GM18873 (cell line): ENCODE results near the gene ZFYVE16.
"Not testable (repeated sequence)": the region's sequence is repeated elsewhere in the genome, so short reads cannot be mapped to it uniquely, and the experiment has no call there.

Experiments
- ATAC-seq: cut with Tn5 transposase; IDR thresholded peaks from one replicate; pipeline ENCODE4 v1.9.1; 2021; ENCODE audit warnings: mild to moderate bottlenecking, moderate library complexity, moderate number of reproducible peaks; ENCODE audit not compliant: unreplicated experiment, low FRiP score

Gene ZFYVE16

DNA sequence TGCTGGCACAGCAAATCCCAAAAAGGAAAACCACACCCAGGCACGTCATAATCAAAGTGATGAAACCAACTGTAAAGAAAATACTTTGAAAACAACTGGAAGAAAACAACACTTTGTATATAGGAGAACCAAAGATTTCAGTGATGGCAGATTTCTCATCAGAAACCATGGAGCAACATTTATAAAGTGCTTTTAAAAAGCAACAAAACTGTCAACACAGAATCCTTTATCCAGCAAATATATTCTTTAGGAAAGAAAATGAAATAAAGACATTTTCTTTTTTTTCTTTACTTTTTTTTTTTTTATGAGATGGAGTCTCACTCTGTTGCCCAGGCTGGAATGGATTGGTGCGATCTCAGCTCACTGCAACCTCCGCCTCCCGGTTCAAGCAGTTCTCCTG lies 74.7 kb downstream of the ZFYVE16 start:
- ATAC-seq, result no peak

- no peak for ATAC-seq
These were observed 75.9 kb downstream of the ZFYVE16 start for GRCh38 chr5:80483636-80484232.

GRCh38 chr5:80487444-80487828 lies 79.6 kb downstream of the ZFYVE16 start:
- no peak for ATAC-seq

DNA sequence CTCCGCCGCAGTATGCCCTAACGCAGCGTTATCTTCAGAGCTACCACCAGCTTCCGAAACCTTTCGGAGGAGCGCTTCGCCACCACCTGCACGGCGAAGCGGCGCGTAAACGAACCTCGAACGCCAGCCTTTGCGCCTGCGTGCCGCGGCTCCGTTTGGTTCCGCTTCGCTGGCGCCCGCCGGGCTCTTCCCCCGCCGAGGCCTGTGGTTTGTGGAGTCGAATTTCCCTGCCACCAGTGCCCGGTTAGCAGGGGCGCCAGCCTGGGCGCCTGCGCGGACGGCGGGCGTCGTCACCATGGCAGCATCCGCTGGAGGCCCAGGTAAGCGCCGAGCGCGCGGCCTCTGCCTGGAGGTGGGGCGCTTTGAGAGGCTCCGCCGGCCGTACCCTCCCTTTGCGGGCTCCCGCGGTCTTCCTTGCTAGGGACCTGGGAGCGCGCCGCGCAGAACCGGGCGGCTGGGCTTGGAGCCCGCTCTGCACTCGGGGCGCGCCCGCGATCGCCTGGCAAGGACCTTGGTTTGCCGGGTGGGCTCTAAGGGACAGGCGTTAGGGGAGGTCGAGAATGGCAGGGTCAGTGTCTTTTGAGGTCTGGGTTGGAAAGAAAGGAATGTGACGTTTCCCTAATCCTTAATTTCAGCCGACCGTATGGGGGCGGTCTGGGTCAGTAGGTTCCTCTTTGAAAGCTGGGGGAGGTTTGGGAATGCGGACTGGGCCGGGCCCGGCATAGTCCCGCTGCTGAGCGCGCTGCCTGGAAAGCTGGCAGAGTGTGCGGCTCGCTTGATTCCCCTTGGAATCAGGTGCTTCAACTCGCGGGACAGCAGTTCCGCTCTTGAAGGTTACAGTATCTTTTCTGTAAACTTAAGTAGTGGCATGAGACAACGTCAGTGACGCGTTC lies 80.2 kb downstream of the ZFYVE16 start, which contains the start of gene FAM151B:
TSS of gene FAM151B (plus strand) at position 272 of the 893 bp plus-strand sequence. CDS start at position 296, 24 bp downstream.
- ATAC-seq, result peak; percentile 83

DNA sequence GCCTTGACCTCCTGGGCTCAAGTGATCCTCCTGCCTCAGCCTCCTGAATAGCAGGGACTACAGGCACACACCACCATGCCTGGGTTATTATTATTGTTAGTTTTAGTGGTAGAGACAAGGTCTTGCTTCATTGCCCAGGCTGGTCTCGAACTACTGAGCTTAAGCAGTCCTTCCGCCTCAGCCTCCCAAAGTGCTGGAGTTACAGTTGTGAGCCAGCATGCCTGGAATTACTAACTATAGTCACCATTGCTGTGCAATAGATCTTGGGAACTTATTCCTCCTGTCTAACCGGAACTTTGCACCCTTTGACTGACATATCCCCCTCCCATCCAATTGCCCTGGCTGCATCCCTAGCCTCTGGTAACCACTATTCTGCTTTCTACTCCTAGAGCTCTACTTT lies 83.4 kb downstream of the ZFYVE16 start:
- ATAC-seq, result no peak

DNA sequence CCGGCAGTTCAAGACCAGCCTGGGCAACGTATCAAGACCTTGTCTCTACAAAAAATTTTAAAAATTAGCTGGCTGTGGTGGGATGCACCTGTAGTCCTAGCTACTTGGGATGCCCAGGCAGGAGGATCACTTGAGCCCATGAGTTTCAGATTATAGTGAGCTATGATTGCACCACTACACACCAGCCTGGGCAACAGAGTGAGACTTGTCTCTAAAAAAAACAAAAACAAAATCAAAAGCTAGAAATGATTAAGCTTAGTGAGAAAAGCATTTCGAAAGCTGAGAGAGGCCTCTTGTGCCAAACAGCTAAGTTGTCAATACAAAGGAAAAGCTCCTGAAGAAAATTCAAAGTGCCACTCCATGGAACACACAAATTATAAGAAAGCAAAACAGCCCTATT lies 84.9 kb downstream of the ZFYVE16 start:
- ATAC-seq, result no peak

- ATAC-seq, result not testable (repeated sequence)
These were observed 85.6 kb downstream of the ZFYVE16 start for GRCh38 chr5:80493443-80493842.

DNA sequence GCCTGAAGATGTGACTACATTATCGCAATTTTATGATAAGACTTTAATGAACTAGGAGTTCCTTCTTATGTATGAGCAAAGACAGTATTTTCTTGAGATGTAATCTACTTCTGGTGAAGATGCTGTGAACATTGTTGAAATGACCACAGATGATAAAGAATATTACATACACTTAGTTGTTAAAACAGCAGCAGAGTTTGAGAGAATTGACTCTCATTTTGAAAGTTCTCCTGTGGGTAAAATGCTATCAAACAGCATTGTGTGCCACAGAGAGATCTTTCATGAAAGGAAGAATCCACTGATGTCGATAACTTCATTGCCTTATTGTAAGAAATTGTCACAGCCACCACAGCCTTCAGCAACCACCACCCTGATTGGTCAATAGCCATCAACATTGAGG lies 88.0 kb downstream of the ZFYVE16 start:
- ATAC-seq, result no peak

- no peak for ATAC-seq
These were observed 94.9 kb downstream of the ZFYVE16 start for GRCh38 chr5:80502800-80503199.

DNA sequence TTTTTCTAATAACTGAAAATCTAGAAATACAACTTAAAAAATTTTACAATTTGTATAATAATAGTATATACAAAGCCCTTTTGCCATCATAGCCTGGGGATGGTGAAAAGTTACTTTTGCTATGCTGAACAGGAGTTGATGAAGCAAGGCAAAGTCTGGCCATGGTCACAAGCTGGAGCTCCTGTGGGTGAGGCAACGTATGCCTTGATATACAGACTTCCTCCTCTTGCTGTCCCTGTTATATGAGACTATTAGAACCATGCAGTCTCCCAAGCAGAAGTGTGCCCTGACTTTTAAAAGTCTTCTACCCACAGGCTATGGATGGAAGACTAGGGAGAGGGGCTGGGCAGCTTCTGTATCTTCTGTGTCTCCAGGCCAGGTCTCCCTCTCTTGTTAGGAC lies 95.8 kb downstream of the ZFYVE16 start:
- no peak for ATAC-seq

DNA sequence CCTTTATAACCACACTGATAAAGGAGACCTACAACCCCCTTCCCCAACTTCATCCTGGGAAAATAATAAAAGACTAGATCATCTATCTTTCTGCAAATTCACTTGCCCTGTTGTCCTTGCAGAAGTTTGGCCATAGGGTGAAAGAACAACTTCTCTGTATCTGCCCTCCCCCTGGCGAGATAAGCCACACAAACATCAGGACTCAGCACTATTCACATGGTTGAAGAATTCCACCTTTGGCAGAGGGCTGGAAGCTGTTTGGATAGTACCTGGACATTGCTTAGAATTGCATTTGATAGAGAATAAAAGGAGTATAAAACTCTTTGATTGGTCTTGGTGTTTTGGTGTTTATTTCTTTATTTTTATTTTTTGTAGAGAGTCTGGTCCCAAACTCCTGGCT lies 97.0 kb downstream of the ZFYVE16 start:
- no peak for ATAC-seq

- no peak for ATAC-seq
These were observed 99.8 kb downstream of the ZFYVE16 start for GRCh38 chr5:80507663-80508062.

GRCh38 chr5:80508844-80509243 lies 101.0 kb downstream of the ZFYVE16 start:
- ATAC-seq, result no peak

- no peak for ATAC-seq
These were observed 101.5 kb downstream of the ZFYVE16 start for GRCh38 chr5:80509362-80509761.

GRCh38 chr5:80516826-80517225 lies 109.0 kb downstream of the ZFYVE16 start:
- no peak for ATAC-seq
